HUES48 (cell line): Measurements from ENCODE around the gene ATP2A3.
"Not testable (repeated sequence)": the region's sequence is repeated elsewhere in the genome, so short reads cannot be mapped to it uniquely, and the experiment has no call there.

ENCODE experiments used
- H3K27ac ChIP-seq: one replicate; pipeline ENCODE4 v1.7.0; 2013; ENCODE audit warnings: low read depth, low read length, inconsistent platforms
- H3K27me3 ChIP-seq: 2 replicates; pipeline ENCODE4 v1.6.1; 2013; ENCODE audit warnings: mild to moderate bottlenecking, low read length; ENCODE audit not compliant: control insufficient read depth, insufficient read depth
- H3K36me3 ChIP-seq: 2 replicates; pipeline ENCODE4 v1.6.1; 2013; ENCODE audit warnings: low read length; ENCODE audit not compliant: control insufficient read depth, insufficient read depth
- H3K4me1 ChIP-seq: 2 replicates; pipeline ENCODE4 v1.6.1; 2013; ENCODE audit warnings: mild to moderate bottlenecking, low read length; ENCODE audit not compliant: control insufficient read depth, insufficient read depth
- H3K4me3 ChIP-seq: 2 replicates; pipeline ENCODE4 v1.5.1; 2013; ENCODE audit warnings: mild to moderate bottlenecking, low read depth, low read length
- H3K9ac ChIP-seq: 2 replicates; pipeline ENCODE4 v1.6.1; 2013; ENCODE audit warnings: mild to moderate bottlenecking, low read depth, low read length, moderate library complexity
- H3K9me3 ChIP-seq: 2 replicates; pipeline ENCODE4 v1.6.1; 2013; ENCODE audit warnings: low read length; ENCODE audit not compliant: control insufficient read depth, insufficient read depth

ATP2A3 gene

DNA sequence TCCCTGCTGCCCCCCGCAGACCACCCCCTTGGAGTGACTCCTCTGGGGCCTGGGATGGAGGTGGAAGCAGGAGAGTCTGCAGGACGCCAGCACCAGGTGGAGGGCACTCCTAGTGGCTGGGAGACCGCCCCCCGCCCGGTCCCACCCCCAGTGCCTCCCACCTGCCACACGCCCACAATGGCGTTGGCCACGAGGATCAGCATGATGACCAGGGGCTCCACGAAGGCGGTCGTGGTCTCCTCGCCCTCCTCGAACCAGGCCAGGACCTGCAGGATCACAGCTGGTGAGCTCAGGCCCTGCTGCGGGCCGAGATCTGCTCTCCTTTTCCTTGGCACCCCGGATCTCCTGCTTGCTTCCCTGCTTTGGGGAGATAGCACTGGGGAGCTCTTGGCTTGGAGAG is 12.8 kb downstream of the ATP2A3 start:
- Histone ChIP-seq H3K4me3 (no peak overlapping the region), H3K9me3 (no peaks in the 10 kb centered on the region), H3K9ac (no peak overlapping the region), H3K27ac (no peak overlapping the region), H3K27me3 (no peaks in the 10 kb centered on the region), H3K36me3 (peaks cover 7% of the 10 kb centered on the region; the same call in 1 of the 2 replicates), H3K4me1 (peaks cover 10% of the 10 kb centered on the region)

DNA sequence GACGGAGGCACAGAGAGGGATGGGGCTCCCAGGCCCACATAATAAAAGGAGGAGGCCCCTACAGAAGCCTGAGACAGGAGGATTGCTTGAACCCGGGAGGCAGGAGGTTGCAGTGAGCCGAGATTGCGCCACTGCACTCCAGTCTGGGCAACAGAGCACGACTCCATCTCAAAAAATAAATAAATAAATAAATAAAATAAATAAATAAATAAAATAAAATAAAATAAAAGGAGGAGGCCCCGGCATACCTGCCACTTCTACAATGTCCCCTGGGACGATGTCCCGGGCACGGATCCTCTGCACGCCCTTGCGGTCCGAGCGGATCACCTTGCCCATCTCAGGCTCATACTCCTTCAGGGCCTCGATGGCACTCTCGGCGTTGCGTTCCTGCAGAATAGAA is 13.2 kb downstream of the ATP2A3 start:
- Histone ChIP-seq H3K36me3 (peaks cover 7% of the 10 kb centered on the region; the same call in 1 of the 2 replicates), H3K4me1 (peaks cover 6% of the 10 kb centered on the region; the same call in 1 of the 2 replicates), H3K4me3 (no peak overlapping the region), H3K27ac (no peak overlapping the region), H3K9ac (no peak overlapping the region), H3K27me3 (no peaks in the 10 kb centered on the region), H3K9me3 (no peaks in the 10 kb centered on the region)

- Histone ChIP-seq H3K4me3 (no peak overlapping the region), H3K9ac (no peak overlapping the region), H3K9me3 (no peaks in the 10 kb centered on the region), H3K4me1 (peaks cover 5% of the 10 kb centered on the region; the same call in 1 of the 2 replicates), H3K27ac (no peak overlapping the region), H3K36me3 (peaks cover 7% of the 10 kb centered on the region; the same call in 1 of the 2 replicates), H3K27me3 (no peaks in the 10 kb centered on the region)
These were observed 13.7 kb downstream of the ATP2A3 start for GRCh38 chr17:3950584-3950983.

DNA sequence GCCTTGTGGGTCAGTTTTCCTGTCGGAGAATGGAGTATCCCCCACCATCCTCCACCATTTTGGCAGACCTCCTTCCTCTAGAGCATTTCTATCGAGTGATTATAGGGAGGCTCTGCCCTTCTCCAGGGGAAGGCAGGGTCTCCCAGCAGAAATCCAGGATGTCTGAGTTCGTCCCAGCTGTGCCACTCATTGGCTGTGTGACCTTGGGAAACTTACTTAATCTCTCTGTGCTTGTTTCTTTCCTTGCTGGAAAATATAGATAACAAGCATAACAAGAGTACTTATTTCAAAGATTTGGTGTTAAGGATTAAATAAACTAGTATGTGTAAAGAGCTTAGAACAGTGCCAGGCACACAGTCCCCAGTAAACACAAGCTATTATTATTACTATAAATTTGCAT is 14.8 kb downstream of the ATP2A3 start:
- H3K9ac ChIP-seq, result no peak overlapping the region
- no peak overlapping the region for H3K27ac ChIP-seq
- H3K9me3 ChIP-seq, result no peaks in the 10 kb centered on the region
- H3K27me3 ChIP-seq, result no peaks in the 10 kb centered on the region
- H3K36me3 ChIP-seq, result peaks cover 7% of the 10 kb centered on the region; the same call in 1 of the 2 replicates
- H3K4me3 ChIP-seq, result no peak overlapping the region
- peaks cover 1% of the 10 kb centered on the region; the same call in 1 of the 2 replicates for H3K4me1 ChIP-seq

DNA sequence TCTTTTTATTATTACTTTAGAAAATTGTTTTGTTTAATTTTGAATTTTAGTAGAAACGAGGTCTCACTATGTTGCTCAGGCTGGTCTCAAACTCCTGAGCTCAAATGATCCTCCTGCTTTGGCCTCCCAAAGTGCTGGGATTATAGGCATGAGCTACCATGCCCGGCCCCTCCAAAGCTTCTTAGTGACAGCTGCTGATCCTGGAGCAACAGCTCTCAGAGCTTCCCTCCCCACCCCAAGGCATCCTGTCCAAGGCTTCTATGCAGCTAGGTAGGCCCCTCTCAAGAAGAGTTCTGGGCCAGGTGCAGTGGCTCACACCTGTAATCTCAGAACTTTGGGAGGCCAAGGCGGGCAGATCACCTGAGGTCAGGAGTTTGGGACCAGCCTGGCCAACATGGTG is 15.7 kb downstream of the ATP2A3 start:
- H3K9ac ChIP-seq, H3K4me1 ChIP-seq, H3K27ac ChIP-seq, H3K4me3 ChIP-seq, H3K27me3 ChIP-seq, H3K9me3 ChIP-seq, H3K36me3 ChIP-seq: not testable (repeated sequence)

DNA sequence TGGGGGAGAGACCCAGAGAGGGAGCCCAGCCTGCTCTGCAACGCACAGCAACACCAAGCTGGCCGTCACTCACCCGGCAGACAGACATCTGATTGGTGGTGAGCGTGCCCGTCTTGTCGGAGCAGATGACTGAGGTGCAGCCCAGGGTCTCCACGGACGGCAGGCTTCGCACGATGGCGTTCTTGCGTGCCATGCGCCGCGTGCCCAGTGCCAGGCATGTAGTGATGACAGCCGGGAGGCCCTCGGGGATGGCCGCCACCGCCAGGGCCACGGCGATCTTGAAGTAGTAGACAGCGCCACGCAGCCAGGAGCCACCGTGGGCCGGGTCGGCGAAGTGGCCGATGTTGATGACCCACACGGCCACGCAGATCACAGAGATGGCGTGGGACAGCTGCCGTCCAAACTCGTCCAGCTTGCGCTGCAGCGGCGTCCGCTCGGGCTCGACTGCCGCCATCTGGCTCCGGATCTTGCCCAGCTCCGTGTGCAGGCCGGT is 16.9 kb downstream of the ATP2A3 start:
- Histone ChIP-seq H3K4me1 (peaks cover 4% of the 10 kb centered on the region; the same call in 1 of the 2 replicates), H3K4me3 (no peak overlapping the region), H3K9me3 (no peaks in the 10 kb centered on the region), H3K27ac (no peak overlapping the region), H3K36me3 (peaks cover 7% of the 10 kb centered on the region; the same call in 1 of the 2 replicates), H3K27me3 (no peaks in the 10 kb centered on the region), H3K9ac (no peak overlapping the region)

DNA sequence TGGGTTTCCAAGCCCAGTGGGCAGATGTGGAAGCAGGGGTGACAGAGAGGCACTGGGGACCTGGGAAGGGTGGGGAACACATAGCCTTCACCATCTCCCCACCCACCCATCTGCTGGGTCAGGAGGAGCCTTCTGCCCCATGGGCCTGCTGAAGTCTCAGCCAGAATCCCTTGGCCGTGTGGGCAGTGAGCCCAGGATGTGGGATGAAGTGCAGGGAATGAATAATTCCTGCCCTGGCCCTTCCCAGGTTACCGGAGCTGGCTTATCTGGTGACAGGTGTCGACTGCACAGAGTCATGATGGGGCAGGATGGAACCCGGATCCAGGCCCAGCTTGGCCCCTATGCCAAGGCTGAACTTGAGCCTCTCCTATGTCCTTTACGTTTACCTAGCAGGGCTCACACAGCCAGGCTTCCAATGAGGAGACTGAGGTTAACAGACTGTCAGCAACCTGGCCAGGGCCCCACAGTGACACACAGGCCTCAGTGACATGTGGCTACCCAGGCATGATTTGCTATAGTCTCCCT is 17.5 kb downstream of the ATP2A3 start:
- Histone ChIP-seq H3K9ac (no peak overlapping the region), H3K27me3 (no peaks in the 10 kb centered on the region), H3K27ac (no peak overlapping the region), H3K9me3 (no peaks in the 10 kb centered on the region), H3K36me3 (peaks cover 10% of the 10 kb centered on the region; the same call in 1 of the 2 replicates), H3K4me3 (no peak overlapping the region), H3K4me1 (peaks cover 4% of the 10 kb centered on the region; the same call in 1 of the 2 replicates)

GRCh38 chr17:3944485-3945388 is 19.5 kb downstream of the ATP2A3 start:
- no peak overlapping the region for H3K9ac ChIP-seq
- no peaks in the 10 kb centered on the region for H3K9me3 ChIP-seq
- no peaks in the 10 kb centered on the region for H3K27me3 ChIP-seq
- H3K27ac ChIP-seq, result no peak overlapping the region
- H3K4me1 ChIP-seq, result peaks cover 4% of the 10 kb centered on the region; the same call in 1 of the 2 replicates
- peaks cover 15% of the 10 kb centered on the region for H3K36me3 ChIP-seq
- H3K4me3 ChIP-seq, result peak overlapping the region; percentile 52

DNA sequence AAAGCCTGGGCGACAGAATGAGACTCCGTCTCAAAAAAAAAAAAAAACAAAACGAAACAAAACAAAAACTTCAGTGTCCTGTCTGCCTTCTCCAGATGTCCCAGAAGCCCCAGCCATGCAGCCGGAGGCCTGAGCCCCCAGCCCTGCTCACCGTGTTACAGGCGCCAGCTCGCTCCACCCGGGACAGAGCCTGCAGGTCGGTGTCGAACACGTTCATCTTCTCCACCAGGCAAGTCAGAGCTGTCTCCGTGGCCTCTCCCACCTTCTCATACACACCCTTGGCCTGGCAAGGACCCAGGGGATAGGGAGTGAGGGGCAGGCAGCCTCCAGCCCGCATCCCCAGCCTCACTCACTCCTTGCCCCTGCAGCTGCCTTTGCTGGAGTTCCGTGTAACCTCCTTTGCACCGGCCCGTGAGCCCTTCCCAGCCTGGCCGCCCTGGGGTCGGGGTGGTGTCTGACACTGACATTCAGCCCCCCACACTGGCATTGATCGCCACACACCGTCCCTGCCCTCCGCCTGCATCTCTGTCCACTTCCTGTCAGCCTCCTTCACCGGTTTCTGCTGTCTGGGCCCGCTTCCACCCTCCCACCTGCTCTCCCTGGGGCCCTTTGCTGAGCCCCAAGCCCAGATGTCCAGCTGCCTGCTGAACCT is 20.9 kb downstream of the ATP2A3 start:
- peaks cover 15% of the 10 kb centered on the region for H3K36me3 ChIP-seq
- no peak overlapping the region for H3K4me3 ChIP-seq
- H3K27me3 ChIP-seq, result no peaks in the 10 kb centered on the region
- H3K27ac ChIP-seq, result no peak overlapping the region
- H3K4me1 ChIP-seq, result peaks cover 4% of the 10 kb centered on the region; the same call in 1 of the 2 replicates
- H3K9ac ChIP-seq, result no peak overlapping the region
- H3K9me3 ChIP-seq, result no peaks in the 10 kb centered on the region

- Histone ChIP-seq H3K27me3 (no peaks in the 10 kb centered on the region), H3K9me3 (no peaks in the 10 kb centered on the region), H3K9ac (no peak overlapping the region), H3K27ac (no peak overlapping the region), H3K36me3 (peaks cover 18% of the 10 kb centered on the region), H3K4me1 (peaks cover 4% of the 10 kb centered on the region; the same call in 1 of the 2 replicates), H3K4me3 (no peak overlapping the region)
These were observed 23.1 kb downstream of the ATP2A3 start for GRCh38 chr17:3940965-3941698.
